MM.1S (cell line): ENCODE results near the gene CABP7.
"Not testable (repeated sequence)": the region's sequence is repeated elsewhere in the genome, so short reads cannot be mapped to it uniquely, and the experiment has no call there.

Source experiments
- DNase-seq: peaks from one replicate; pipeline ENCODE4 v3.0.0-alpha.2; 2015
- H2AFZ ChIP-seq: fragments of 300-600 bp; sonication (generic); 2 replicates; pipeline ENCODE4 v1.6.0; 2016; ENCODE audit warnings: antibody characterized with exemption, low read length
- H3F3A ChIP-seq: fragments of 300-600 bp; sonication (generic); 2 replicates; pipeline ENCODE4 v1.6.1; 2016; ENCODE audit warnings: mild to moderate bottlenecking, antibody characterized with exemption, low read length, moderate library complexity, mixed read lengths; ENCODE audit not compliant: insufficient read depth
- H3K27ac ChIP-seq: fragments of 300-600 bp; sonication (generic); 2 replicates; pipeline ENCODE4 v1.5.1; 2016; ENCODE audit warnings: mild to moderate bottlenecking, low read length
- H3K27me3 ChIP-seq: fragments of 300-600 bp; sonication (generic); replicated peaks from 2 replicates; pipeline ENCODE4 v1.6.0; 2016; ENCODE audit warnings: low read length; ENCODE audit not compliant: insufficient read depth
- H3K36me3 ChIP-seq: fragments of 300-600 bp; sonication (generic); replicated peaks from 2 replicates; pipeline ENCODE4 v1.6.1; 2016; ENCODE audit warnings: mild to moderate bottlenecking, low read length, mixed read lengths; ENCODE audit not compliant: insufficient read depth
- H3K4me1 ChIP-seq: fragments of 300-600 bp; sonication (generic); 2 replicates; pipeline ENCODE4 v1.6.1; 2016; ENCODE audit warnings: low read length, mixed read lengths
- H3K4me2 ChIP-seq: fragments of 300-600 bp; sonication (generic); 2 replicates; pipeline ENCODE4 v1.6.0; 2016; ENCODE audit warnings: low read depth, low read length
- H3K4me3 ChIP-seq: fragments of 300-600 bp; sonication (generic); 2 replicates; pipeline ENCODE4 v1.5.1; 2016; ENCODE audit warnings: low read length, mixed read lengths
- H3K79me2 ChIP-seq: fragments of 300-600 bp; sonication (generic); 2 replicates; pipeline ENCODE4 v1.6.1; 2016; ENCODE audit warnings: mixed run types, low read length, mixed read lengths
- H3K9ac ChIP-seq: fragments of 300-600 bp; sonication (generic); 2 replicates; pipeline ENCODE4 v1.6.1; 2016; ENCODE audit warnings: low read length, mixed read lengths
- H3K9me2 ChIP-seq: fragments of 300-600 bp; sonication (generic); replicated peaks from 2 replicates; pipeline ENCODE4 v1.6.1; 2016; ENCODE audit warnings: mild to moderate bottlenecking, low read length, mixed read lengths; ENCODE audit not compliant: insufficient read depth
- H3K9me3 ChIP-seq: fragments of 300-600 bp; sonication (generic); replicated peaks from 2 replicates; pipeline ENCODE4 v1.6.1; 2016; ENCODE audit warnings: mild to moderate bottlenecking, low read length, mixed read lengths; ENCODE audit not compliant: insufficient read depth
- H4K20me1 ChIP-seq: fragments of 300-600 bp; sonication (generic); 2 replicates; pipeline ENCODE4 v1.6.1; 2016; ENCODE audit warnings: mild to moderate bottlenecking, low read length, moderate library complexity, mixed read lengths; ENCODE audit not compliant: insufficient read depth
- EZH2 ChIP-seq: fragments of 300-600 bp; sonication (generic); optimal IDR thresholded peaks from 2 replicates; pipeline ENCODE3; 2017; ENCODE audit warnings: low read depth, mild to moderate bottlenecking, antibody characterized with exemption, low read length, mixed read lengths
- EZH2phosphoT487 ChIP-seq: fragments of 300-600 bp; sonication (generic); IDR thresholded peaks from 2 replicates; pipeline ENCODE4 v1.6.1; 2018; ENCODE audit warnings: antibody characterized with exemption, low read length
- TF ChIP-seq, protein P1 (sequence below): fragments of 300-600 bp; sonication (generic); IDR thresholded peaks from 2 replicates; pipeline ENCODE4 v1.5.1; 2016; ENCODE audit warnings: antibody characterized with exemption, low read length, mixed read lengths

The CABP7 gene

DNA sequence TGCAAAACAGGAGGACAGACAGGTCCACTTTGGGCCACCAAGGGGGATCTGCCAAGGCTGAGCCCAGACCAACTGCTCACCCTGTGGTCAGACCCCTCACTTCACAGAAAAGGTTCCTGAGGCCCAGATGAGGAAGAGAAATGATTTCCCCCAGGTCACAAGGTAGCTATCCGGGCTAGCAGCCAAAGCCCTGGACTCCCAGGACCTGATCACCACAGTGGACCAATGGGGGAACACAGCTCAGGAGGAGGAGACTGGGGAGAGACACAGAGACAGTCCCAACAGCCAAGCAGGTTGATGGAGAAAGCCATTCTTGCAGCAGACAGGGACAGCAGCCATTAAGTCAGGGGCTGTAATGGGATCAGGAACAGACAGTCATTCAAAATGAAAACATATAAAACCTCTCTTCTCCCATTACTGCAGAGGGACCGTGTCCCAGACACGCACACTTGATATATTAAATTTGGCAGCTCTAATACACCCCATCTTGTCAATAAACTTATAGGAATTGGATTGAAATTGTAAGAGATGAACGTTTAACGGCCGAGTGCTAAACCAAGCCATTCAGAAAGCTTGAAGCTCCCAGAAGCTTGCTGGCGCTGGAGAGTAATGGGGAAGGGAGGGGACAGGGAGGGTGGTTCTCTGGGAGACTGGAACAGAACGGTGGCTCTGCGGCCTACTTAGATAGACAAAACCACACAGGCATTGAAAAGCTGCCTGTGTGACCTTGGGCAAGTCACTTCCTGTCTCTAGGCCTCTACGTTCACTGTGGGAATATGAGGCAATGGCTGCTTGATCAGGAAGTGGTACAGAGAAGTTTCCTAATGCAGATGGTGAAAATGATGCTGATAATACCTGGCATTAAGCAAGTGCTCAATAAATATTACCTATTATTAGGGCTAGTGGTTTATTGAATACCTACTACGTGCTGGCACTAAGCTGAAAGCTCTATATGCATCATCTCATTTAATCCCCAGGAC, 31.0 kb downstream of the CABP7 start:
- TF ChIP-seq, protein P1, sequence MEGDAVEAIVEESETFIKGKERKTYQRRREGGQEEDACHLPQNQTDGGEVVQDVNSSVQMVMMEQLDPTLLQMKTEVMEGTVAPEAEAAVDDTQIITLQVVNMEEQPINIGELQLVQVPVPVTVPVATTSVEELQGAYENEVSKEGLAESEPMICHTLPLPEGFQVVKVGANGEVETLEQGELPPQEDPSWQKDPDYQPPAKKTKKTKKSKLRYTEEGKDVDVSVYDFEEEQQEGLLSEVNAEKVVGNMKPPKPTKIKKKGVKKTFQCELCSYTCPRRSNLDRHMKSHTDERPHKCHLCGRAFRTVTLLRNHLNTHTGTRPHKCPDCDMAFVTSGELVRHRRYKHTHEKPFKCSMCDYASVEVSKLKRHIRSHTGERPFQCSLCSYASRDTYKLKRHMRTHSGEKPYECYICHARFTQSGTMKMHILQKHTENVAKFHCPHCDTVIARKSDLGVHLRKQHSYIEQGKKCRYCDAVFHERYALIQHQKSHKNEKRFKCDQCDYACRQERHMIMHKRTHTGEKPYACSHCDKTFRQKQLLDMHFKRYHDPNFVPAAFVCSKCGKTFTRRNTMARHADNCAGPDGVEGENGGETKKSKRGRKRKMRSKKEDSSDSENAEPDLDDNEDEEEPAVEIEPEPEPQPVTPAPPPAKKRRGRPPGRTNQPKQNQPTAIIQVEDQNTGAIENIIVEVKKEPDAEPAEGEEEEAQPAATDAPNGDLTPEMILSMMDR: no peak
- TF ChIP-seq EZH2phosphoT487 (no peak), EZH2 (no peak)
- no peak overlapping the region for H3K4me2 ChIP-seq
- 0 out of 2 replicates have a peak, but pooled peaks cover 11% of the 10 kb centered on the region for H3F3A ChIP-seq
- no peak overlapping the region for H3K4me3 ChIP-seq
- DNase-seq: no peak
- no peaks in the 10 kb centered on the region for H3K27me3 ChIP-seq
- H3K9me3 ChIP-seq: no peaks in the 10 kb centered on the region
- H3K79me2 ChIP-seq: no peaks in the 10 kb centered on the region
- no peaks in the 10 kb centered on the region for H3K9me2 ChIP-seq
- no peak overlapping the region for H3K27ac ChIP-seq
- H3K4me1 ChIP-seq: peaks cover 17% of the 10 kb centered on the region
- H3K9ac ChIP-seq: no peak overlapping the region
- no peaks in the 10 kb centered on the region for H3K36me3 ChIP-seq
- H2AFZ ChIP-seq: no peak overlapping the region
- no peaks in the 10 kb centered on the region for H4K20me1 ChIP-seq

GRCh38 chr22:29751669-29752068, 31.9 kb downstream of the CABP7 start:
- no peak for DNase-seq
- 0 out of 2 replicates have a peak, but pooled peaks cover 11% of the 10 kb centered on the region for H3F3A ChIP-seq
- H3K79me2 ChIP-seq: no peaks in the 10 kb centered on the region
- H4K20me1 ChIP-seq: no peaks in the 10 kb centered on the region
- no peak overlapping the region for H3K9ac ChIP-seq
- peaks cover 17% of the 10 kb centered on the region for H3K4me1 ChIP-seq
- H3K4me3 ChIP-seq: no peak overlapping the region
- H3K4me2 ChIP-seq: no peak overlapping the region
- no peak overlapping the region for H2AFZ ChIP-seq
- no peaks in the 10 kb centered on the region for H3K36me3 ChIP-seq
- H3K27me3 ChIP-seq: no peaks in the 10 kb centered on the region
- H3K27ac ChIP-seq: no peak overlapping the region
- H3K9me2 ChIP-seq: no peaks in the 10 kb centered on the region
- no peaks in the 10 kb centered on the region for H3K9me3 ChIP-seq
- TF ChIP-seq, protein P1: no peak
- no peak for TF ChIP-seq EZH2phosphoT487
- TF ChIP-seq EZH2: no peak

GRCh38 chr22:29753808-29754657, 34.2 kb downstream of the CABP7 start:
- no peaks in the 10 kb centered on the region for H4K20me1 ChIP-seq
- no peak overlapping the region for H3K27ac ChIP-seq
- peaks cover 4% of the 10 kb centered on the region; the same call in 1 of the 2 replicates for H3K4me1 ChIP-seq
- no peak for DNase-seq
- H2AFZ ChIP-seq: no peak overlapping the region
- no peak overlapping the region for H3K4me2 ChIP-seq
- H3K79me2 ChIP-seq: no peaks in the 10 kb centered on the region
- no peak overlapping the region for H3K4me3 ChIP-seq
- H3K9me2 ChIP-seq: no peaks in the 10 kb centered on the region
- H3K9ac ChIP-seq: no peak overlapping the region
- no peaks in the 10 kb centered on the region for H3K9me3 ChIP-seq
- H3F3A ChIP-seq: 0 out of 2 replicates have a peak, but pooled peaks cover 2% of the 10 kb centered on the region
- TF ChIP-seq EZH2phosphoT487 (no peak), EZH2 (no peak)
- TF ChIP-seq, protein P1: no peak
- no peaks in the 10 kb centered on the region for H3K27me3 ChIP-seq
- H3K36me3 ChIP-seq: no peaks in the 10 kb centered on the region

GRCh38 chr22:29754658-29755395, 35.0 kb downstream of the CABP7 start:
- not testable (repeated sequence) for H3K4me2 ChIP-seq, H3K36me3 ChIP-seq, H2AFZ ChIP-seq, H3F3A ChIP-seq, DNase-seq, H4K20me1 ChIP-seq, H3K79me2 ChIP-seq, H3K9me2 ChIP-seq, H3K4me1 ChIP-seq, H3K4me3 ChIP-seq, H3K27ac ChIP-seq, H3K27me3 ChIP-seq, H3K9ac ChIP-seq, H3K9me3 ChIP-seq
